Prostate gland (tissue), 2 donors: ENCODE measurements around the gene IQCB1.

ENCODE experiments used
- CTCF ChIP-seq, 4 experiments: fragments of 200-600 bp in 2 of 4; fragments of 450-650 bp in 2 of 4; sonication (generic) in 2 of 4; IDR thresholded peaks; 1 replicate in 3 of 4; 2 replicates in 1 of 4; pipeline ENCODE4 v1.5.1; 2016 to 2019; ENCODE audit warnings: antibody characterized with exemption in 4 of 4, mild to moderate bottlenecking in 2 of 4, moderate library complexity in 2 of 4
- POLR2AphosphoS5 ChIP-seq: sonication (generic); formaldehyde crosslinking; IDR thresholded peaks from one replicate; pipeline ENCODE4 v1.6.1; 2017; ENCODE audit warnings: antibody characterized with exemption

- TF ChIP-seq POLR2AphosphoS5 (no peak), CTCF (IDR thresholded peaks at IDR 0.05) (no peak)
Measured at GRCh38 chr3:121836481-121836880, 1.6 kb upstream of the IQCB1 start.
